GM12892 (cell line): ENCODE results near the gene TRAPPC3.

Experiments used
- DNase-seq: peaks from one replicate; pipeline ENCODE4 v3.0.0; 2011; ENCODE audit not compliant: insufficient read length
- FAIRE-seq: peaks from 2 replicates; lab custom pipeline; 2011; peaks lifted over from hg19 to GRCh38; lab: Jason Lieb, UNC
- POLR2A ChIP-seq: IDR thresholded peaks from 2 replicates; pipeline ENCODE4 v1.6.1; 2011; ENCODE audit warnings: low read depth, low read length, control low read depth
- POLR2AphosphoS5 ChIP-seq: IDR thresholded peaks from 2 replicates; pipeline ENCODE4 v1.6.1; 2011; ENCODE audit warnings: low read depth, low read length, control low read depth
- TAF1 ChIP-seq: IDR thresholded peaks from 2 replicates; pipeline ENCODE4 v1.6.1; 2011; ENCODE audit warnings: low read depth, mild to moderate bottlenecking, control low read depth, low read length, borderline replicate concordance

Gene TRAPPC3

GRCh38 chr1:36116901-36117300 is 32.4 kb downstream of the TRAPPC3 start:
- TF ChIP-seq POLR2AphosphoS5 (no peak), TAF1 (no peak), POLR2A (no peak)
- DNase-seq (no peak), FAIRE-seq (no peak)

- no peak for DNase-seq
- FAIRE-seq, result no peak
- no peak for TF ChIP-seq TAF1
- no peak for TF ChIP-seq POLR2AphosphoS5
- TF ChIP-seq POLR2A, result no peak
These were observed 33.4 kb downstream of the TRAPPC3 start for GRCh38 chr1:36115931-36116330.

- DNase-seq, result no peak
- FAIRE-seq, result no peak
- no peak for TF ChIP-seq TAF1
- TF ChIP-seq POLR2A, result no peak
- no peak for TF ChIP-seq POLR2AphosphoS5
These were observed 34.1 kb downstream of the TRAPPC3 start for GRCh38 chr1:36115200-36115669.

- no peak for FAIRE-seq
- TF ChIP-seq POLR2A (no peak), POLR2AphosphoS5 (no peak), TAF1 (no peak)
- no peak for DNase-seq
These were observed 34.9 kb downstream of the TRAPPC3 start for GRCh38 chr1:36114371-36114770.

- FAIRE-seq (no peak), DNase-seq (no peak)
- no peak for TF ChIP-seq POLR2A
- TF ChIP-seq TAF1, result no peak
- no peak for TF ChIP-seq POLR2AphosphoS5
These were observed 36.5 kb downstream of the TRAPPC3 start for GRCh38 chr1:36112823-36113222.

GRCh38 chr1:36111151-36111550 is 38.1 kb downstream of the TRAPPC3 start:
- FAIRE-seq, result no peak
- no peak for TF ChIP-seq POLR2A
- TF ChIP-seq POLR2AphosphoS5, result no peak
- no peak for TF ChIP-seq TAF1
- DNase-seq, result no peak

- FAIRE-seq (no peak), DNase-seq (no peak)
- TF ChIP-seq POLR2A, result no peak
- TF ChIP-seq TAF1, result no peak
- TF ChIP-seq POLR2AphosphoS5, result no peak
These were observed 40.1 kb downstream of the TRAPPC3 start for GRCh38 chr1:36109041-36109679.

- TF ChIP-seq POLR2AphosphoS5 (no peak), TAF1 (no peak), POLR2A (no peak)
- FAIRE-seq, result no peak
- DNase-seq, result no peak
These were observed 41.0 kb downstream of the TRAPPC3 start for GRCh38 chr1:36108314-36108713.

GRCh38 chr1:36107394-36107793 is 41.9 kb downstream of the TRAPPC3 start:
- TF ChIP-seq POLR2A, result no peak
- TF ChIP-seq POLR2AphosphoS5, result no peak
- TF ChIP-seq TAF1, result no peak
- no peak for FAIRE-seq

GRCh38 chr1:36106269-36106668 is 43.0 kb downstream of the TRAPPC3 start:
- FAIRE-seq, result no peak
- no peak for TF ChIP-seq POLR2A
- no peak for TF ChIP-seq POLR2AphosphoS5
- TF ChIP-seq TAF1, result no peak
- no peak for DNase-seq

More at GRCh38 chr1:36107394-36107793, 41.9 kb downstream of the TRAPPC3 start:
- DNase-seq, result no peak

- FAIRE-seq (no peak), DNase-seq (no peak)
- TF ChIP-seq POLR2A, result no peak
- TF ChIP-seq POLR2AphosphoS5, result no peak
- TF ChIP-seq TAF1, result no peak
These were observed 47.7 kb downstream of the TRAPPC3 start for GRCh38 chr1:36101546-36101945.

- FAIRE-seq (no peak), DNase-seq (no peak)
- TF ChIP-seq TAF1 (no peak), POLR2AphosphoS5 (no peak), POLR2A (no peak)
These were observed 48.9 kb downstream of the TRAPPC3 start for GRCh38 chr1:36100376-36100775.
